Measurements from ENCODE around the gene LHFPL3.

The LHFPL3 gene

GRCh38 chr7:104903044-104903443 is 574.6 kb downstream of the LHFPL3 start:
- no peak for TF ChIP-seq CTCF (IDR thresholded peaks at IDR 0.05; ENCODE audit: extremely low read depth, insufficient read depth, missing control alignments)
- in situ Hi-C loops (cut with MboI; ENCODE audit: low pct_unique_long_range_greater_than_20kb, low sequenced_read_pairs, unreplicated experiment), result loop anchor here (25.0 kb wide), 1 partner anchor 266 kb away; no protein-coding TSS in a partner anchor
- DNase-seq (ENCODE audit: low spot score), result no peak

- in situ Hi-C loops (cut with MboI; ENCODE audit: low pct_unique_long_range_greater_than_20kb, low sequenced_read_pairs, unreplicated experiment), result loop anchor here (25.0 kb wide), 1 partner anchor 267 kb away; no protein-coding TSS in a partner anchor
- no peak for DNase-seq (ENCODE audit: low spot score)
- no peak for TF ChIP-seq CTCF (IDR thresholded peaks at IDR 0.05; ENCODE audit: extremely low read depth, insufficient read depth, missing control alignments)
These were observed 575.4 kb downstream of the LHFPL3 start for GRCh38 chr7:104903846-104904245.

GRCh38 chr7:104906032-104906431 is 577.6 kb downstream of the LHFPL3 start:
- in situ Hi-C loops (cut with MboI; ENCODE audit: low pct_unique_long_range_greater_than_20kb, low sequenced_read_pairs, unreplicated experiment), result loop anchor here (25.0 kb wide), 1 partner anchor 269 kb away; no protein-coding TSS in a partner anchor
- DNase-seq (ENCODE audit: low spot score), result no peak
- no peak for TF ChIP-seq CTCF (IDR thresholded peaks at IDR 0.05; ENCODE audit: extremely low read depth, insufficient read depth, missing control alignments)

GRCh38 chr7:104906556-104906955 is 578.2 kb downstream of the LHFPL3 start:
- in situ Hi-C loops (cut with MboI; ENCODE audit: low pct_unique_long_range_greater_than_20kb, low sequenced_read_pairs, unreplicated experiment), result loop anchor here (25.0 kb wide), 1 partner anchor 269 kb away; no protein-coding TSS in a partner anchor
- no peak for TF ChIP-seq CTCF (IDR thresholded peaks at IDR 0.05; ENCODE audit: extremely low read depth, insufficient read depth, missing control alignments)
- no peak for DNase-seq (ENCODE audit: low spot score)

GRCh38 chr7:104908636-104909035 is 580.2 kb downstream of the LHFPL3 start:
- in situ Hi-C loops (cut with MboI; ENCODE audit: low pct_unique_long_range_greater_than_20kb, low sequenced_read_pairs, unreplicated experiment), result loop anchor here (25.0 kb wide), 1 partner anchor 271 kb away; no protein-coding TSS in a partner anchor
- no peak for DNase-seq (ENCODE audit: low spot score)
- TF ChIP-seq CTCF (IDR thresholded peaks at IDR 0.05; ENCODE audit: extremely low read depth, insufficient read depth, missing control alignments), result no peak

- no peak for TF ChIP-seq CTCF (IDR thresholded peaks at IDR 0.05; ENCODE audit: extremely low read depth, insufficient read depth, missing control alignments)
- no peak for DNase-seq (ENCODE audit: low spot score)
- in situ Hi-C loops (cut with MboI; ENCODE audit: low pct_unique_long_range_greater_than_20kb, low sequenced_read_pairs, unreplicated experiment), result loop anchor here (25.0 kb wide), 1 partner anchor 272 kb away; no protein-coding TSS in a partner anchor
These were observed 580.7 kb downstream of the LHFPL3 start for GRCh38 chr7:104909096-104909495.

Measured in GM13977 (cell line).